Measurements from ENCODE around the gene ATP2B3. TPM values are rescaled to one million over a fixed set of nuclear protein-coding genes. Genes with fewer than 3 reads are reported as not detected.

The ATP2B3 gene
- total RNA-seq, 1 experiment from 2014 or later = not detected

DNA sequence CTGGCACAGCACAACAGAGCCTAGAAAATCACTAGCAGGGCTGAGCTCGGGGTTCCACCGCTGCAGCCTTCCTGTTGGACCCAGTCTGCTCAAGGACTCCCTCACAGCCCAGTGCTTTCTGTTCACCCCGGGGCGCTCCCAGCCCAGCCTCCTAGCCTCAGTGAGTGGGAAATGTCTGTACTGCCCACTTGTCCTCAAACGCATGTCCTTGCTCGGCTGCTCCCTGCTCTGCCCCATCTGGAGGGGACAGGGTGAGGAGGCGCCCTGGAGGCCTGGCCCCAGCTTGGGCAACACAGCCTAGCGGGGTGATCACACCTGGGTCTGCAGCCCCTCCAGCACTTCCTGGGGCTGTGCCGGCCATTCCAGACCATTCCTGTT lies 93.4 kb downstream of the ATP2B3 start:
- DNase-seq (ENCODE audit: low read depth in 1 of 2, low spot score in 2 of 2) = no peak
- Histone ChIP-seq H3K4me3 (no peak overlapping the region), H3K27me3 (replicated peaks) (peaks cover 4% of the 10 kb centered on the region), H3K27ac (no peak overlapping the region), H3K36me3 (no peaks in the 10 kb centered on the region), H3K4me1 (replicated peaks) (no peaks in the 10 kb centered on the region; the same call in 1 of the 2 replicates), H3K9me3 (replicated peaks) (no peaks in the 10 kb centered on the region)

DNA sequence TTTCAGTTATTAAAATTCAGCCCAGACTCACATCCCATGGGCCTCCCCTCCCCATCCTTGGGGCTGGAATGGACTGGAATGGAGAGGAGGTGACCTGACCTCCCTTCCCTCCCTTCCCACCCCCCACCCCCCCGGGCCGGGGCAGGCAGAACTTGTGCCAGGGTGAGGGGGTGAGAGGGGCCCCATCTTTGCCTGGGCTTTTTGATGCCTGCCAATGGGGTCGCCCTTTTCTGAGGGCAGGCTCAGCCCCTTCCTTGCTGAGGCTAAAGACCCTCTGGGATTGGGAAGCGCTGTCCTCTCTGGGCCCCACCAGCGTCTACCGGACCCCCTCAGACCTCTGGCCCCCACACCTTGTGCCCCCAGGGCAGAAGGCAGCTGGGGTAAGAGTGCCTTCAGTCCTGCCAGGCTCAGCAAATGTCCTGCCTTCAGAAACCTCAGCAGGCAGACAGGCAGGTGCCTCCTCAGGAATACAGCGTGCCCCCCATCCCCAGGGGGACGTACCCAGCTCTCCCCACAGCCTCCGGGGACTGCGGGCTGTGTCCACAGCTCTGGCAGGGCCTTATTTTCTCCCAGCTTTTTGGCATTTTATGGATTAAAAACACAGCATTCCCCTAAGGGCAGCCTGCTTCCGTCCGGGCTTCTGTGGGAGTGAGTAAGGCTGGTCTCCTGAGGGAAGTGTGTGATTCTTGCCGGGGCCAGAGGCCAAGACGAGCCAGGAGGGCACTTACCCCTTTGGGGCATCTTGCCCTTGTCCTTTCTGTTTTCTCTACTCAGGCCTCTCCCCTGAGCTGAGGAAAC lies 94.1 kb downstream of the ATP2B3 start:
- DNase-seq (ENCODE audit: low read depth in 1 of 2, low spot score in 2 of 2) = no peak
- no peaks in the 10 kb centered on the region for H3K9me3 ChIP-seq (replicated peaks)
- no peak overlapping the region for H3K4me3 ChIP-seq
- no peaks in the 10 kb centered on the region; the same call in 1 of the 2 replicates for H3K4me1 ChIP-seq (replicated peaks)
- no peak overlapping the region for H3K27ac ChIP-seq
- peaks cover 4% of the 10 kb centered on the region for H3K27me3 ChIP-seq (replicated peaks)
- no peaks in the 10 kb centered on the region for H3K36me3 ChIP-seq

DNA sequence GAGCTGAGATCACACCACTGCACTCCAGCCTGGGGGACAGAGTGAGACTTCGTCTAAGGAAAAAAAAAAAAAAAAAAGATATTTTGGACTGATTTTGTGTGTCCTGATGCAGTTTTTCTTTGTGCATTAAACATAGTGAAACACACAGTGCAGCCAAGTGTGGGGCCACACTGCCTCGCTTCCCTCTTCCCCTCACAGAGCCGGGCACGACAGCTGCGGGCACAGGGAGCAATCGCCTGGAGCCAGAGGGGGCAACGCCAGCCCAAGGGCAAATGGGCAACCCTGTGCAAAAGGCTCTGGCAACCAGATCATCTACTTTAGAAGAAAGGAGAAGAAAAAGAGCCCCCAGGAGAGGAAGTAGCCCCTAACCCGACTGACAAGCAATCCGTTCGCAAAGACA lies 95.0 kb downstream of the ATP2B3 start:
- H3K27me3 ChIP-seq (replicated peaks) = peaks cover 4% of the 10 kb centered on the region

DNA sequence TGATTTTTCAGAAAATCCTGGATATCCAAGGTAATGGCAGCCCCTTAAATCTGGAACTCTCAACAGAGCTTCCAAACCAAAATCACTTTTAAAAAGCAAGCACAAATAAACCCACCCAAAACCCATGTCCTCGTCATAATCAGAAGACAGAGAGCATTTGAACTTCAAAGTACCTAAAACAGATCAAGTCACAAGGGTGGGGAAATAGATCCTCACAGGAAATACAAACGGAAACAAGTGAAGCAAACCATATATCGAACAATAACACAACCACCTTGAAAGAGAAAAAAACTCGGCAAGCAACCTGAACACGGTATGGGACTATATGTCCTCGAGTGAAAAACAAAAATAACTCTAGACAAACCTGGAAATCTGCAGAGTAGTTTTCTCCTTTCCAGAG lies 97.4 kb downstream of the ATP2B3 start:
- no peaks in the 10 kb centered on the region for H3K36me3 ChIP-seq
- H3K4me1 ChIP-seq (replicated peaks) = no peaks in the 10 kb centered on the region; the same call in 1 of the 2 replicates
- H3K9me3 ChIP-seq (replicated peaks) = no peaks in the 10 kb centered on the region
- DNase-seq (ENCODE audit: low read depth in 1 of 2, low spot score in 2 of 2) = no peak
- no peak overlapping the region for H3K4me3 ChIP-seq
- H3K27ac ChIP-seq = no peak overlapping the region
- peaks cover 4% of the 10 kb centered on the region for H3K27me3 ChIP-seq (replicated peaks)

More for the DNA sequence above, 95.0 kb downstream of the ATP2B3 start:
- Histone ChIP-seq H3K9me3 (replicated peaks) (no peaks in the 10 kb centered on the region), H3K4me1 (replicated peaks) (no peaks in the 10 kb centered on the region; the same call in 1 of the 2 replicates), H3K4me3 (no peak overlapping the region), H3K27ac (no peak overlapping the region), H3K36me3 (no peaks in the 10 kb centered on the region)
- DNase-seq (ENCODE audit: low read depth in 1 of 2, low spot score in 2 of 2) = no peak

DNA sequence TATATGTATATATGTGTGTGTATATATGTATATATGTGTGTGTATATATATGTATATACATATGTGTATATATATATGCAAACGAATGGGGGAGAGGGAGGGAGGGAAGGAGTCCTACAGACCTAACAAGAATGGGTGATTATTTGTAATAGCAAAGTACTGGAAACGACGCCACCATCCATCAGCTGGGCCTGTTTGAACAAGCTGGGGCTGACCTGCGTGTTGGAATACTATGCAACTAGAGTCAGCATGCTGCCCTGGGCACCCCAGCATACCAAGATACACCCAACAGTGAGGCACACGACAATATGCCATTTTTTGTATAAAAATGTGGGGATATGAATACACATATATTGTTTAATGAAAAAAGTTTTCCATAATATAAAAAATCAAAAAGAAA lies 103.1 kb downstream of the ATP2B3 start:
- Histone ChIP-seq H3K9me3 (replicated peaks) (no peaks in the 10 kb centered on the region), H3K4me1 (replicated peaks) (no peaks in the 10 kb centered on the region), H3K4me3 (no peak overlapping the region), H3K27ac (no peak overlapping the region), H3K36me3 (no peaks in the 10 kb centered on the region), H3K27me3 (replicated peaks) (no peaks in the 10 kb centered on the region; the same call in 1 of the 2 replicates)
- no peak for DNase-seq (ENCODE audit: low read depth in 1 of 2, low spot score in 2 of 2)

DNA sequence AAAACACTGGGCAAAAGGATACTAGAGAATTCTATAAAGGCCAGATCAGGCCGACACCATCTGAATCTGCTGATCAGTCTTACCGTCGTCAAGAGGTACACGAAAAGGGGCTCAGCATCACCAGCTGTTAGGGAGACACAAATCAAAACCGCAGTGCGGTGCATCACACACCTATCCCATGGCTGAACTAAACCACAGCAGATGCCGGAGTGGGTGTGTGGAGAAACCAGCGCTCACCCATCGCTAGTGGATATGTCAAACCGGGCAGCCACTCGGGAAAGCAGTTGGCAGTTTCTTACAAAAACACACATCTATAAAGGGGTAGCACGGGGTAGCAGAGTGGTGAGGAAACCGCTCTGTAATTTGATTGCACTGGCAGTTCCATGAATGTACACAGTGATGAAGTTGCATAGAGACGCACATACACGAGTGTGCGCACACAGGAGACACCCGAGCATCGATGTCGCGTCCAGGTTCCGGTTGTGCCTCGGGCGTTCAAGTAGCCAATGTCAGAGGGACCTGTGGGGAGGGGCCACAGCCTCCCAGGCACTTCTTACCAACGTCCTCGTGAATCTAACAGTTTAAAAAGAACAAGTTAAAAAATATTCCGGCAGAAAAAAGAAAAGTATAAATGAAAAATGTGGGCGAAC lies 104.6 kb downstream of the ATP2B3 start:
- H3K9me3 ChIP-seq (replicated peaks) = no peaks in the 10 kb centered on the region
- no peak overlapping the region for H3K4me3 ChIP-seq
- H3K27me3 ChIP-seq (replicated peaks) = no peaks in the 10 kb centered on the region; the same call in 1 of the 2 replicates
- DNase-seq (ENCODE audit: low read depth in 1 of 2, low spot score in 2 of 2) = no peak
- no peak overlapping the region for H3K27ac ChIP-seq
- H3K36me3 ChIP-seq = no peaks in the 10 kb centered on the region
- no peaks in the 10 kb centered on the region for H3K4me1 ChIP-seq (replicated peaks)

DNA sequence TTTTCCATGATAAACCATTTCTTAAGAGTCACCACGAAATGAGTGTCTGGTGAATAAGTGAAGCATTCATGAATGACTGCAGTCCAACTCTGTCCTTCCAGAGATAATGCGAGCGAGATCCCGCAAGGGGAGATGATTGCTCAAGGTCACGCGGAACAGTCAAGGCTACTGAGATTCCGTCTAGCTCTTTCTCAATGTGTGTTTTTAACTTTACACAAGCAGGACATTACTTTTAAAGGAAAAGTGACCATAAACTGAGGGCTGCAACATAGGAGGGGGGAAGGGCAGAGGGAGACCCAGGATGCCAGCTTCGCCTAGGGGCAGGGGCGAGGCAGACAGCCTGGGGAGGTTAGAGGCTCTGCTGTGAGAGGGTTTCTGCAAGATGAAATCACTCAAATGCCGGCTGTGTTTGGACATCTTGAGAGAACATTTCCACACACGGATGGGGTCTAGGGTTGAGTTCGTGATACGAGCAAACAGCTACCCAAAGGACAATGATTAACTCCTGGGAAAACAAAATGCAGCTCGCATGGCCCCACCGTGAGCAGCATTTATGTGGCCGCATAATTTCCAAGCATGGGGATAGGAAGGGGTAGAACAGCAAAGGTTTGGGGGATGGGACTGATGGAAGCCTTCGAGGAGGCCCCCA lies 105.3 kb downstream of the ATP2B3 start:
- Histone ChIP-seq H3K36me3 (no peaks in the 10 kb centered on the region), H3K4me1 (replicated peaks) (no peaks in the 10 kb centered on the region)
- no peak for DNase-seq (ENCODE audit: low read depth in 1 of 2, low spot score in 2 of 2)

DNA sequence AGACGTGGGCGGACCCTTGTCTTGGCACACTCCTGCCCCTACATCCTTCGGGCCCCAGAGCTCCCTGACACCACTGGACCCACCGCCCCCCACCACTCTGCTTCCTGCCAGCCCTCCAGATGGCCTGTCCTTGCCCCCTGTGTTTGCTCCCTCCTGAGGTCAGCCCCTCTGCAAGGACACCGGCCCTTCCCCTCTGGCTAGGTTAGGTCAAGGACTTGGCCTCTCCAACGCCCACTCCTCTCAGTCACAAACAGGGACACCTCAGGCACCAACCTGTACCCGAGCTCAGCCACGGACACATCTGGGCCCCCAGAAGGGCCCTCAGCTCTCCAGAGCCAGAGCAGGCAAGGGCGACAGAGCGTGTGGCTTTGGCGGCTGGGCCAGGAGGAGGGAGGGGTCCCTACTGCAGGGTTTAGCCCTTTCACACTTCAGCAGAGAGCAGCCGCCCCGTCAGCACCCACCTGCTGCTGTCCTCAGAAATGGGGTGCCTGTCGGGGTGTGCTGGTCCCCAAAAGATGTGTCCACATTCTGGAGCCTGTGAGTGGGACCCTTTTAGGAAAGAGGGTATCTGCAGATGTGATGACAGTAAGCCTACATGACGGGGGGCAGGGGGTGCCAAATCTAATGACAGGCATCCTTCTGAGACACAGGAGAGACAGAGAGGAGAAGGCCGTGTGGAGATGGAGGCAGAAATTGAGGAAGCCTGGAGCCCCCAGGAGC lies 106.0 kb downstream of the ATP2B3 start:
- Histone ChIP-seq H3K36me3 (no peaks in the 10 kb centered on the region), H3K9me3 (replicated peaks) (no peaks in the 10 kb centered on the region), H3K4me3 (no peak overlapping the region), H3K27ac (no peak overlapping the region), H3K4me1 (replicated peaks) (no peaks in the 10 kb centered on the region), H3K27me3 (replicated peaks) (no peaks in the 10 kb centered on the region)
- no peak for DNase-seq (ENCODE audit: low read depth in 1 of 2, low spot score in 2 of 2)

More for the DNA sequence above, 105.3 kb downstream of the ATP2B3 start:
- Histone ChIP-seq H3K27me3 (replicated peaks) (no peaks in the 10 kb centered on the region), H3K9me3 (replicated peaks) (no peaks in the 10 kb centered on the region), H3K4me3 (no peak overlapping the region), H3K27ac (no peak overlapping the region)

DNA sequence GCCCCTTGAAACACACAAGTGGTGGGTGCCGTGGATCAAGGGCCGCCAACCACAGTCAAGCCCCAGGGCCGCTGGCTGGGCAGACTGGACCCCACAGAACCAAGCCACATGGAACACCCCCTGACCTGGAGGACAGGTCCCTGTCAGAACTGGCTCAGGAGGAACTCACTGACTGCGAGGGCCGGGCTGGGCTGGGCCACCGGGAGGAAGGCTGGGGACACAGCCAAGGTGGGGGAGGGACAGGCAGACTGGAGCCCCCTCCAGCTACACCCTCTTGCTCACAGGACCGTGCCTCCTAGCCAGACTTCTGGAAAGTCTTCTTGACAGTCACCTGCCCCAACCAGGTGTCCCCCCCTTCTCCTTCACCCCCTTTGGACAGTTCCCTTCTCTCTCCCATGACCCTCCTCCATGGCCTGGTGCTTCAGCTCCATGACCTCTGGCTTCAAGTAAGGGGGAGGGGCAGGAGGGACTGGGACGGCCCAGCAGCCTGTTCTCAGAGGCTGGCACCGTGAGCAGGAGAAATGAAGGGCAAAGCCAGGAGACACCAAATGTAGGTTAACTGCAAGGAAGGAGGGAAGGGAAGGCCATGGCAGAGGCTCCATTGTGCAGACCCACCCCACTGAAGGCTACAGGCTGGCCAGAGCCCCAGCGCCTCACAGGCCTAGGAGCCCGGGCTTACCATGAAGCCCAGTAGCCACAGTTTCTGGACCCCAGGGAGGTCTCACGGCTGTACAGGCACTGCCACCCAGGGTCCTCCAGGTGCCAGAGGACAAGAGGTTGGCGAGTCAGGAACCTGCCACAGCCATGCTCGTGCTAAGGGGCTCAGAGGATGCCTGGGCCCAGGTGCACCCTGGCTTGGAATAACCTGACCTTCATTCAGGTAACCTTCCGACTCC lies 107.0 kb downstream of the ATP2B3 start:
- Histone ChIP-seq H3K27me3 (replicated peaks) (no peaks in the 10 kb centered on the region), H3K4me3 (no peak overlapping the region), H3K27ac (no peak overlapping the region), H3K4me1 (replicated peaks) (no peaks in the 10 kb centered on the region), H3K36me3 (no peaks in the 10 kb centered on the region), H3K9me3 (replicated peaks) (no peaks in the 10 kb centered on the region)
- DNase-seq (ENCODE audit: low read depth in 1 of 2, low spot score in 2 of 2) = no peak

DNA sequence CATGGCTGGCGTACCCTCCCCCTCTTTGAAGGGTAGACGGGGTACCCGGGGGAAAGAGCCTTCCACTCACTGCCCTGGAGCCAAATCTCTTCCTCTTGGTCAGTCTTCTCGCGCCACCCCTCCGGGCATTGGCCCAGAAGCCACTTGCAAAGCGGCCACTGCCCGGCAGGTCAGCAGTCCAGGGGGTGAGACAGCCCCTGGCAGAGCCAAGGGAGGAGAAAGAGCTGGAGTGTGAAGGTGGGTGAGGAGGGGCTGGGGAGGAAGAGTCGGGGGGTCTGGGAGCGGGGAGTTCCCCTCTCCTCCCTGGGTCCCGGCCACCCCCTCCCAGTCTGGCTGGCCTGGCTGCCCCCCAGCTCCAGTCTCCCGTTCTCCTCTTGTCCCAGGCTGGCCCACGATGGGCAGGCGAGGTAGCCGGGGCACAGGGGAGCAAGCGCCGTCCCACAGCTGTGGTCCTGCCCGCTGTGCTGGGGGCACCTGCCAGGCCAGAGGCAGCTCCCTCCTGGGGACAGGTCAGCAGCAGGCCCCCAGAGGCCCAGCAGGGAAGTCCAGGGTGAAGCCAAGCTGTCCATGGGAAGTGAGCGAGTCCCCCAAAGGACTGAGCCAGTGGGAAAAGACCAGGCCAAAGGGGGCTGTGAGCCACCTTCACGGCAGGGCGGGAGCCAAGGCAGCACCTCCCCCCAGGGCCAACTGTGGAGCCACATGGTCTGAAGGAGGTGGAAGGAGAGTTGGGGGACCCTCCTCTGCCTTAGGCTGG lies 108.0 kb downstream of the ATP2B3 start:
- Histone ChIP-seq H3K4me3 (no peak overlapping the region), H3K27ac (no peak overlapping the region), H3K36me3 (no peaks in the 10 kb centered on the region), H3K4me1 (replicated peaks) (no peaks in the 10 kb centered on the region), H3K27me3 (replicated peaks) (no peaks in the 10 kb centered on the region), H3K9me3 (replicated peaks) (no peaks in the 10 kb centered on the region)
- DNase-seq (ENCODE audit: low read depth in 1 of 2, low spot score in 2 of 2) = no peak

DNA sequence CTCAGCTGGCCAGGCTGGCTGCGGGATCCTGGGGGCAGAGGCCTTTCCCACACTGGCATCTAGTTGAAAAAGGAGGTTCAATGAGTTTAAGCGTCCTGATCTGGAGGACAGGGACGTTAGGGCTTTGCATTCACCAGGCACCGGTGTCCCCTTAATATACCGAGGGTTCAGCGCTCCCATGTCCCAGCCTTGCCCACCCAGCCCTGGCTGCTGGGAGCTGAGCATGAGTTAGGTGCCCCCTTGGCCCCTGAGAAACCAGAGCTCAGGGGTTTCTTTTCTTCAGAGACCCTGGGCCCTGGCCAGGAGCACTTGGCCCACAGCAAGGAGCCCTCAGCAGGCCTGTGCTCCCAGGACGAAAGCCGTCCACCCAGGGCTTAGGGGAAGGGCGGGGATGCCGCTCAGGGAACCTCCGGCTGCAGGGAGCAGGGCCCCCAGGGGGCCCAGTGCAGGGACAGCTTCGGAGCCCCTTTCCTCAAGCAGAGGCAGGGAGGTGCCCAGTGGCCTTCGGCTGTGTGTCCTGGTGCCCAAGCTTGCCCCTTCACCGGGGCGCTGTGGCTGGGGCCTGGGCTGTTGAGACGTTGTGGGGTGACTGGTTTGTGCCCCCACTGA lies 108.7 kb downstream of the ATP2B3 start:
- H3K4me3 ChIP-seq = no peak overlapping the region
- H3K27ac ChIP-seq = no peak overlapping the region
- no peaks in the 10 kb centered on the region for H3K9me3 ChIP-seq (replicated peaks)
- H3K27me3 ChIP-seq (replicated peaks) = no peaks in the 10 kb centered on the region
- no peak for DNase-seq (ENCODE audit: low read depth in 1 of 2, low spot score in 2 of 2)
- H3K4me1 ChIP-seq (replicated peaks) = no peaks in the 10 kb centered on the region
- no peaks in the 10 kb centered on the region for H3K36me3 ChIP-seq
